Measurements from ENCODE around the gene PCSK2.

- TF ChIP-seq CTCF (IDR thresholded peaks at IDR 0.05; ENCODE audit: low read length) (no peak), EZH2 (optimal IDR thresholded peaks at IDR 0.05; ENCODE audit: low read depth, low read length) (no peak), EZH2phosphoT487 (IDR thresholded peaks at IDR 0.05; ENCODE audit: low read length) (no peak)
These were observed 264.6 kb downstream of the PCSK2 start for GRCh38 chr20:17491488-17491887.
